ENCODE measurements around the gene CDH18. TPM values are rescaled to one million over a fixed set of nuclear protein-coding genes. Genes with fewer than 3 reads are reported as not detected.

The CDH18 gene
- total and polyA plus RNA-seq, 2 donors: 0.05 to 0.24 TPM

GRCh38 chr5:19918780-19919179, 69.2 kb downstream of the CDH18 start:
- no peaks in the 10 kb centered on the region for H3K36me3 ChIP-seq (ENCODE audit: control insufficient read depth in 2 of 2, insufficient read depth in 2 of 2, low read length in 1 of 2)
- DNase-seq (ENCODE audit: low read depth in 6 of 9, low spot score in 9 of 9): no peak
- H3K27me3 ChIP-seq (ENCODE audit: control insufficient read depth in 2 of 2, insufficient read depth in 1 of 2, low read length in 1 of 2): no peaks in the 10 kb centered on the region
- WGBS: 91% methylated on average over 3 of the region's 3 CpGs
- H3K4me3 ChIP-seq (ENCODE audit: low read length in 2 of 2): no peak overlapping the region
- H3K9me3 ChIP-seq (ENCODE audit: control insufficient read depth in 2 of 2, insufficient read depth in 1 of 2, low read length in 1 of 2): no peaks in the 10 kb centered on the region
- no peak overlapping the region for H3K27ac ChIP-seq (ENCODE audit: low read depth in 1 of 2, low read length in 1 of 2)
- no peaks in the 10 kb centered on the region for H3K4me1 ChIP-seq (ENCODE audit: control insufficient read depth in 2 of 2, insufficient read depth in 2 of 2, low read length in 2 of 2)

DNA sequence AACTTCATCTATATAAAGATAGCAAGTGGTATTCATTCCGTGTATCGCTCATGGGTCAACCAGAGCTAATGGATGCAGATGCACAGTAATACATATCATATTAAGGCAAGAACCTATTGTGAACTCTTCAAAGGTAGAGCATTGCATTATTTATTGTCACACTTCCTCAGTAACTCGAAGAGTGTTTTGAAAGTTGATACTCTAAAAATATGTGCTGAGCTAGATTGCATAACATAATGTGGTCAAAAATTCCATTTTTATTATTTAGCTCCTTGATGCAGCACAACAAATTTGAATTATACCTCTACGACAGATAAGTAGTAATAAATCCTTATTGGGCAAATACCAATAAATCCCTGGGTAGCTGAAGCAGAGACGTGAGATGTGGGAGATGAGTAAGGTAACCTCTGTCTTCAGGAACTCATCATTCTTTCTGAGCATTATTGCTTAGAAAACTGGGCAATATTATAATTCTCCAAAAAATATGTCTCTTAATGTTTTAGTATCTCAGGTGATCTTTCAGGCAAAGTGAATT, 70.3 kb downstream of the CDH18 start:
- Histone ChIP-seq H3K36me3 (ENCODE audit: control insufficient read depth in 2 of 2, insufficient read depth in 2 of 2, low read length in 1 of 2) (no peaks in the 10 kb centered on the region), H3K9me3 (ENCODE audit: control insufficient read depth in 2 of 2, insufficient read depth in 1 of 2, low read length in 1 of 2) (no peaks in the 10 kb centered on the region), H3K27ac (ENCODE audit: low read depth in 1 of 2, low read length in 1 of 2) (no peak overlapping the region), H3K27me3 (ENCODE audit: control insufficient read depth in 2 of 2, insufficient read depth in 1 of 2, low read length in 1 of 2) (no peaks in the 10 kb centered on the region), H3K4me3 (ENCODE audit: low read length in 2 of 2) (no peak overlapping the region), H3K4me1 (ENCODE audit: control insufficient read depth in 2 of 2, insufficient read depth in 2 of 2, low read length in 2 of 2) (no peaks in the 10 kb centered on the region)
- WGBS: 79% methylated on average over 5 of the region's 5 CpGs
- no peak for DNase-seq (ENCODE audit: low read depth in 6 of 9, low spot score in 9 of 9)

DNA sequence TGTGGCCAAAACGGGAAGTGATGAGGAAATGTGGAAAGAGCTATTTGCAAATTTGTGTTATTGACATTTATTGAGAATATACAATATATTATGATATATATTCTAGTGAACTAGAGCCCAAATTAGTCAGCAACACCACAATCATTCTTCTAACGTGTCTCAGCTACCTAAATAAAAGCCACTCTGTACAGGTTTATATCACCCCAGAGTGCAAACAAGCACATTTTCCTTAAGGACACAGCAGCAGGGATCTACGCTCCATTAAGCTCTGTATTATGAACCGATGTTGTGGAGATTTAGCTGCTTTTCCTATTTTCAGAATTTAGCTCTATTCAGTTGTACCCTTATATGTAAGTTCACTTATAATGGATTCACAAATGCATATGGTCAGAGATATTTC, 77.9 kb downstream of the CDH18 start:
- H3K4me3 ChIP-seq (ENCODE audit: low read length in 2 of 2): no peak overlapping the region
- H3K36me3 ChIP-seq (ENCODE audit: control insufficient read depth in 2 of 2, insufficient read depth in 2 of 2, low read length in 1 of 2): no peaks in the 10 kb centered on the region
- H3K27ac ChIP-seq (ENCODE audit: low read depth in 1 of 2, low read length in 1 of 2): no peak overlapping the region
- no peaks in the 10 kb centered on the region for H3K9me3 ChIP-seq (ENCODE audit: control insufficient read depth in 2 of 2, insufficient read depth in 1 of 2, low read length in 1 of 2)
- H3K4me1 ChIP-seq (ENCODE audit: control insufficient read depth in 2 of 2, insufficient read depth in 2 of 2, low read length in 2 of 2): no peaks in the 10 kb centered on the region
- no peaks in the 10 kb centered on the region for H3K27me3 ChIP-seq (ENCODE audit: control insufficient read depth in 2 of 2, insufficient read depth in 1 of 2, low read length in 1 of 2)
- 77% methylated on average over 4 of the region's 4 CpGs for WGBS
- DNase-seq (ENCODE audit: low read depth in 6 of 9, low spot score in 9 of 9): no peak

GRCh38 chr5:19904766-19905165, 83.2 kb downstream of the CDH18 start:
- WGBS: 53% methylated on average over 1 of the region's 1 CpG
- Histone ChIP-seq H3K4me1 (ENCODE audit: control insufficient read depth in 2 of 2, insufficient read depth in 2 of 2, low read length in 2 of 2) (no peaks in the 10 kb centered on the region), H3K27ac (ENCODE audit: low read depth in 1 of 2, low read length in 1 of 2) (no peak overlapping the region), H3K36me3 (ENCODE audit: control insufficient read depth in 2 of 2, insufficient read depth in 2 of 2, low read length in 1 of 2) (no peaks in the 10 kb centered on the region), H3K9me3 (ENCODE audit: control insufficient read depth in 2 of 2, insufficient read depth in 1 of 2, low read length in 1 of 2) (no peaks in the 10 kb centered on the region), H3K27me3 (ENCODE audit: control insufficient read depth in 2 of 2, insufficient read depth in 1 of 2, low read length in 1 of 2) (no peaks in the 10 kb centered on the region), H3K4me3 (ENCODE audit: low read length in 2 of 2) (no peak overlapping the region)
- no peak for DNase-seq (ENCODE audit: low read depth in 6 of 9, low spot score in 9 of 9)

DNA sequence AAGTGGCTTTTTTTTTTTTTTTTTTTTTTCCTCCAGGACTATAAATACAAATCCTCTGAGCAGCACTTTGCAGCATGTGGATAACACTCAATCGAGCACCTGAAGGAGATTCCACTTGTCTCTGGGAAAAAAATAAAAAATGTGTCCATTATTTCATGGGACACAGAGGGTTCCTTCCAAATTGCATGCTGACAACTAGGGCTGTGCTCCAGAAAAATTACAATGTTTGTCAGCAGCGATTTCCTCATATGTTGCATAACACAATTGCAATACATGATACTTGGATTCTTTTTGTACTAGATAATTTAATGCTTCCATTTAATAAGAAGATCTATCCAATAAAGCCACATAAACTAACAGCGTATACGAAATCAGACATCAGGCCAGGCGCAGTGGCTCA, 84.4 kb downstream of the CDH18 start:
- DNase-seq (ENCODE audit: low read depth in 6 of 9, low spot score in 9 of 9): no peak
- Histone ChIP-seq H3K9me3 (ENCODE audit: control insufficient read depth in 2 of 2, insufficient read depth in 1 of 2, low read length in 1 of 2) (no peaks in the 10 kb centered on the region), H3K4me1 (ENCODE audit: control insufficient read depth in 2 of 2, insufficient read depth in 2 of 2, low read length in 2 of 2) (no peaks in the 10 kb centered on the region), H3K27ac (ENCODE audit: low read depth in 1 of 2, low read length in 1 of 2) (no peak overlapping the region), H3K36me3 (ENCODE audit: control insufficient read depth in 2 of 2, insufficient read depth in 2 of 2, low read length in 1 of 2) (no peaks in the 10 kb centered on the region), H3K27me3 (ENCODE audit: control insufficient read depth in 2 of 2, insufficient read depth in 1 of 2, low read length in 1 of 2) (no peaks in the 10 kb centered on the region), H3K4me3 (ENCODE audit: low read length in 2 of 2) (no peak overlapping the region)
- 92% methylated on average over 5 of the region's 5 CpGs for WGBS

DNA sequence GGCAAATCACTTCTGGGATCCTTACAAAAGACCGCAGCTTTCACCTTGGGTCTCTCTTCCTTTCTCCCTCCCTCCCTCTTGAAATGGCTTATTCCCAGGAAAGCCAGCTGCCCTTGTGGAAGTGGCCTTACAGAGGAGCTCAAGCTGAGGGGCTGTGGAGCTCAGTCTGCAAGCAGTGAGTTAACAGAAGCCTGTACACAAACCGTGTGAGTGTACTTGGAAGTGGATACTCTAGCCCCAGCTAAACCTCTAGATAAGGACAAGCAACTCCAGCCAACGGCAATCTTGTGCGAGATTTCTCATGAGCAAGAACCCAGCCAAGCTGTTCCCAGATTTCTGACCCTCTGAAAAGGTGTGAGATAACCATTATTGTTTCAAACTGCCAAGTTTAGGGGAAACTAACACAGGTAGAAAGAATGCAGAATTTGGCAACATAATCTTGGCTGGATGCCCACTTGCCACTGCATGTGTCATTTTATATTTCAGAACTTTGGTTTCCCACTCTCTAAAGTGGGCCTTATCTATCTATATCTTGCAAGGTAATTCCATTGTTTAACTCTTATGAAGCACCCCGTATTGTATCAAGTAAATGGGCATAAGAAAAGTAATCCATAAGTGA, 85.6 kb downstream of the CDH18 start:
- DNase-seq (ENCODE audit: low read depth in 6 of 9, low spot score in 9 of 9): no peak
- H3K9me3 ChIP-seq (ENCODE audit: control insufficient read depth in 2 of 2, insufficient read depth in 1 of 2, low read length in 1 of 2): no peaks in the 10 kb centered on the region
- no peaks in the 10 kb centered on the region for H3K36me3 ChIP-seq (ENCODE audit: control insufficient read depth in 2 of 2, insufficient read depth in 2 of 2, low read length in 1 of 2)
- 77% methylated on average over 5 of the region's 5 CpGs for WGBS
- H3K27me3 ChIP-seq (ENCODE audit: control insufficient read depth in 2 of 2, insufficient read depth in 1 of 2, low read length in 1 of 2): no peaks in the 10 kb centered on the region
- no peak overlapping the region for H3K27ac ChIP-seq (ENCODE audit: low read depth in 1 of 2, low read length in 1 of 2)
- no peaks in the 10 kb centered on the region for H3K4me1 ChIP-seq (ENCODE audit: control insufficient read depth in 2 of 2, insufficient read depth in 2 of 2, low read length in 2 of 2)
- no peak overlapping the region for H3K4me3 ChIP-seq (ENCODE audit: low read length in 2 of 2)

DNA sequence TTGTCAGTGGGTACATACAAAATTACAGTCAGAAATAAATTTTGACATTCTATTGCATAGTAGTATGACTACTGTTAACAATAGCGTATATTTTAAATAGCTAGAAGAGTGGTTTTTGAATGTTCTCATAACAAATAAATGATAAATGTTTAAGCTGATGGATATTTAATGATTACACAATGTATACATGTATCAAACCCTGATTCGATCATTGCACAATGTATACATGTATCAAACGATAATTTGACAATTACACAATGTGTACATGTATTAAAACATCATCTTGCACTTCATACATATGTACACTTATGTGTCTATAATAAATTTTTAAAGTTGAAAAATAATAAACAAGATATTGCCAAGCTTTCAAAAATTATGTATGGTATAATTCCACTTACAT, 87.7 kb downstream of the CDH18 start:
- DNase-seq (ENCODE audit: low read depth in 6 of 9, low spot score in 9 of 9): no peak
- 94% methylated on average over 3 of the region's 3 CpGs for WGBS
- H3K4me1 ChIP-seq (ENCODE audit: control insufficient read depth in 2 of 2, insufficient read depth in 2 of 2, low read length in 2 of 2): no peaks in the 10 kb centered on the region
- no peak overlapping the region for H3K4me3 ChIP-seq (ENCODE audit: low read length in 2 of 2)
- no peaks in the 10 kb centered on the region for H3K36me3 ChIP-seq (ENCODE audit: control insufficient read depth in 2 of 2, insufficient read depth in 2 of 2, low read length in 1 of 2)
- H3K9me3 ChIP-seq (ENCODE audit: control insufficient read depth in 2 of 2, insufficient read depth in 1 of 2, low read length in 1 of 2): no peaks in the 10 kb centered on the region
- H3K27me3 ChIP-seq (ENCODE audit: control insufficient read depth in 2 of 2, insufficient read depth in 1 of 2, low read length in 1 of 2): no peaks in the 10 kb centered on the region
- H3K27ac ChIP-seq (ENCODE audit: low read depth in 1 of 2, low read length in 1 of 2): no peak overlapping the region

GRCh38 chr5:19891658-19892057, 96.3 kb downstream of the CDH18 start:
- DNase-seq (ENCODE audit: low read depth in 6 of 9, low spot score in 9 of 9): no peak
- no peak overlapping the region for H3K27ac ChIP-seq (ENCODE audit: low read depth in 1 of 2, low read length in 1 of 2)
- 90% methylated on average over 1 of the region's 1 CpG for WGBS
- no peaks in the 10 kb centered on the region for H3K4me1 ChIP-seq (ENCODE audit: control insufficient read depth in 2 of 2, insufficient read depth in 2 of 2, low read length in 2 of 2)
- H3K4me3 ChIP-seq (ENCODE audit: low read length in 2 of 2): no peak overlapping the region
- no peaks in the 10 kb centered on the region for H3K9me3 ChIP-seq (ENCODE audit: control insufficient read depth in 2 of 2, insufficient read depth in 1 of 2, low read length in 1 of 2)
- no peaks in the 10 kb centered on the region for H3K27me3 ChIP-seq (ENCODE audit: control insufficient read depth in 2 of 2, insufficient read depth in 1 of 2, low read length in 1 of 2)
- no peaks in the 10 kb centered on the region for H3K36me3 ChIP-seq (ENCODE audit: control insufficient read depth in 2 of 2, insufficient read depth in 2 of 2, low read length in 1 of 2)

DNA sequence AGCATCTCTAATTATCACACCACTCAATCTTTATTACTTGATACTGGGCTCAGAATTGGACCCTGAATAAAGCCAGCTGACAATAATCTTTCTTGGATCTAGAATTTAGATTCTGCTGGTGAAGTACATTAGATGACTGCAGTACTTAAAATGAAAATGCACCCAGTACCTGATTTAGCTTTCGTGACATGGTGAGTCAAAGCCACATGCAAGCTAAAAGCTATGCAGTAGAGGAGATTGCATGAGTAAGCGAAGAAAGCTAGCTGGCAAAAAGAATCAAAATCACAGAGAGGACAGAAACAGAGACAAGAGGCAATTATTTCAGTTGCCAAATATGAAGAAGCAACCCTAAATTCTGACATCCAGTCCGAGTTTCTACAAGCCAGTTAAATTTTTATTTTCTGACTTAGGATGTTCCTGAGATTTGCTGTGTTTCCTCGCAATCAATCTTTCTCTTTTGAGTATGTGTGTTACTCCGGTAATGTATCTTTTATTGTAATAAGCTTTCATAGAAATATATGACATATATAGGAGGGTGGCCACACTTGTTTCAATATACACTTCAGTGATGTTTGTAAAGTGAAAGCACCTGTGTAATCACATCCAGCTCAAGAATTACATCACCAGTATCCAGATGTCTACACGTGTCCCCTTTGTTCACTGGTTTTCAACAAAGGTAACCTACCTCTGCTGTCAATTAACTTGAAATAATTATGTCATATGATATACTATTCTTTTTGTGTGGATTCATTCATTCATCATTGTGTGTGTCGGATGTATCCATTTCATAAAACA, 101.7 kb downstream of the CDH18 start:
- WGBS: 93% methylated on average over 7 of the region's 7 CpGs
- Histone ChIP-seq H3K9me3 (ENCODE audit: control insufficient read depth in 2 of 2, insufficient read depth in 1 of 2, low read length in 1 of 2) (peaks cover 0 to 2% of the 10 kb centered on the region in 2 donors), H3K4me1 (ENCODE audit: control insufficient read depth in 2 of 2, insufficient read depth in 2 of 2, low read length in 2 of 2) (no peaks in the 10 kb centered on the region), H3K4me3 (ENCODE audit: low read length in 2 of 2) (no peak overlapping the region), H3K27me3 (ENCODE audit: control insufficient read depth in 2 of 2, insufficient read depth in 1 of 2, low read length in 1 of 2) (no peaks in the 10 kb centered on the region), H3K36me3 (ENCODE audit: control insufficient read depth in 2 of 2, insufficient read depth in 2 of 2, low read length in 1 of 2) (no peaks in the 10 kb centered on the region), H3K27ac (ENCODE audit: low read depth in 1 of 2, low read length in 1 of 2) (no peak overlapping the region)
- DNase-seq (ENCODE audit: low read depth in 6 of 9, low spot score in 9 of 9): no peak
